HUES64 (cell line): Measurements from ENCODE around the gene NLRP1.
"Not testable (repeated sequence)": the region's sequence is repeated elsewhere in the genome, so short reads cannot be mapped to it uniquely, and the experiment has no call there.

Experiments
- H3K27ac ChIP-seq: 2 replicates; pipeline ENCODE4 v1.7.0; 2013; ENCODE audit warnings: low read depth, low read length, inconsistent platforms
- H3K27me3 ChIP-seq: 2 replicates; pipeline ENCODE4 v1.6.1; 2013; ENCODE audit warnings: mild to moderate bottlenecking, low read length; ENCODE audit not compliant: insufficient read depth
- H3K36me3 ChIP-seq: 2 replicates; pipeline ENCODE4 v1.6.1; 2013; ENCODE audit warnings: mild to moderate bottlenecking, low read length; ENCODE audit not compliant: insufficient read depth
- H3K4me1 ChIP-seq: 2 replicates; pipeline ENCODE4 v1.6.1; 2013; ENCODE audit warnings: mild to moderate bottlenecking, low read length, moderate library complexity; ENCODE audit not compliant: insufficient read depth
- H3K4me3 ChIP-seq: 2 replicates; pipeline ENCODE4 v1.5.1; 2013; ENCODE audit warnings: mild to moderate bottlenecking, low read length, moderate library complexity
- H3K9ac ChIP-seq: 2 replicates; pipeline ENCODE4 v1.6.1; 2013; ENCODE audit warnings: mild to moderate bottlenecking, low read depth, low read length
- H3K9me3 ChIP-seq: 2 replicates; pipeline ENCODE4 v1.6.1; 2013; ENCODE audit warnings: low read depth, low read length; ENCODE audit not compliant: insufficient read depth
- WGBS: fragments of 150-250, 120-280 bp; methylation state at CpG from one replicate; pipeline ENCODE4 v1.1.7; 2013; ENCODE audit warnings: missing lambda C conversion rate; 5-methylcytosine and 5-hydroxymethylcytosine counted together

Gene NLRP1

GRCh38 chr17:5585836-5586521 lies 1.7 kb upstream of the NLRP1 start:
- H3K27me3 ChIP-seq = no peaks in the 10 kb centered on the region
- 66% methylated on average over 11 of the region's 11 CpGs for WGBS
- no peak overlapping the region for H3K9ac ChIP-seq
- no peak overlapping the region for H3K4me3 ChIP-seq
- H3K9me3 ChIP-seq = no peaks in the 10 kb centered on the region
- H3K4me1 ChIP-seq = no peaks in the 10 kb centered on the region
- H3K27ac ChIP-seq = no peak overlapping the region
- no peaks in the 10 kb centered on the region for H3K36me3 ChIP-seq

- WGBS = 95% methylated on average over 11 of the region's 11 CpGs
- Histone ChIP-seq H3K4me1 (no peaks in the 10 kb centered on the region), H3K27me3 (no peaks in the 10 kb centered on the region), H3K4me3 (no peak overlapping the region), H3K9me3 (no peaks in the 10 kb centered on the region), H3K36me3 (no peaks in the 10 kb centered on the region), H3K9ac (no peak overlapping the region), H3K27ac (no peak overlapping the region)
Measured at GRCh38 chr17:5585287-5585794, 1.0 kb upstream of the NLRP1 start.

GRCh38 chr17:5583426-5584382 lies 605 bp downstream of the NLRP1 start:
- Histone ChIP-seq H3K9me3 (no peaks in the 10 kb centered on the region), H3K36me3 (no peaks in the 10 kb centered on the region), H3K27me3 (no peaks in the 10 kb centered on the region), H3K27ac (no peak overlapping the region), H3K4me1 (no peaks in the 10 kb centered on the region), H3K9ac (no peak overlapping the region), H3K4me3 (no peak overlapping the region)
- 90% methylated on average over 21 of the region's 21 CpGs for WGBS

GRCh38 chr17:5582209-5583185 lies 1.8 kb downstream of the NLRP1 start:
- Histone ChIP-seq H3K9me3 (no peaks in the 10 kb centered on the region), H3K4me3 (no peak overlapping the region), H3K9ac (no peak overlapping the region), H3K27ac (no peak overlapping the region), H3K27me3 (no peaks in the 10 kb centered on the region), H3K36me3 (no peaks in the 10 kb centered on the region), H3K4me1 (no peaks in the 10 kb centered on the region)
- 86% methylated on average over 11 of the region's 11 CpGs for WGBS

GRCh38 chr17:5581655-5582054 lies 2.7 kb downstream of the NLRP1 start:
- Histone ChIP-seq H3K9ac (no peak overlapping the region), H3K4me1 (no peaks in the 10 kb centered on the region), H3K27me3 (no peaks in the 10 kb centered on the region), H3K4me3 (no peak overlapping the region), H3K27ac (no peak overlapping the region), H3K36me3 (no peaks in the 10 kb centered on the region), H3K9me3 (no peaks in the 10 kb centered on the region)
- 87% methylated on average over 3 of the region's 3 CpGs for WGBS

GRCh38 chr17:5580969-5581368 lies 3.3 kb downstream of the NLRP1 start:
- no peaks in the 10 kb centered on the region for H3K4me1 ChIP-seq
- no peak overlapping the region for H3K4me3 ChIP-seq
- WGBS = 71% methylated on average over 3 of the region's 3 CpGs
- H3K27me3 ChIP-seq = no peaks in the 10 kb centered on the region
- H3K9me3 ChIP-seq = no peaks in the 10 kb centered on the region
- no peaks in the 10 kb centered on the region for H3K36me3 ChIP-seq
- H3K9ac ChIP-seq = no peak overlapping the region
- H3K27ac ChIP-seq = no peak overlapping the region

GRCh38 chr17:5580367-5580766 lies 3.9 kb downstream of the NLRP1 start:
- Histone ChIP-seq H3K4me1 (no peaks in the 10 kb centered on the region), H3K36me3 (no peaks in the 10 kb centered on the region), H3K9ac (no peak overlapping the region), H3K27ac (no peak overlapping the region), H3K4me3 (no peak overlapping the region), H3K27me3 (no peaks in the 10 kb centered on the region), H3K9me3 (no peaks in the 10 kb centered on the region)

GRCh38 chr17:5578768-5579167 lies 5.5 kb downstream of the NLRP1 start:
- not testable (repeated sequence) for H3K4me3 ChIP-seq, H3K9me3 ChIP-seq, H3K36me3 ChIP-seq, H3K27me3 ChIP-seq, H3K4me1 ChIP-seq, H3K27ac ChIP-seq, H3K9ac ChIP-seq
- WGBS = 84% methylated on average over 3 of the region's 4 CpGs

GRCh38 chr17:5573017-5573416 lies 11.3 kb downstream of the NLRP1 start:
- H3K27ac ChIP-seq, H3K9ac ChIP-seq, H3K27me3 ChIP-seq, H3K4me3 ChIP-seq, H3K36me3 ChIP-seq, H3K4me1 ChIP-seq: not testable (repeated sequence)
- 94% methylated on average over 7 of the region's 7 CpGs for WGBS
- H3K9me3 ChIP-seq = peaks cover 16% of the 10 kb centered on the region

GRCh38 chr17:5571281-5571680 lies 13.0 kb downstream of the NLRP1 start:
- no peak overlapping the region for H3K27ac ChIP-seq
- WGBS = 100% methylated on average over 1 of the region's 1 CpG
- H3K4me1 ChIP-seq = no peaks in the 10 kb centered on the region
- no peak overlapping the region for H3K9ac ChIP-seq
- H3K9me3 ChIP-seq = peaks cover 16% of the 10 kb centered on the region
- no peak overlapping the region for H3K4me3 ChIP-seq
- H3K27me3 ChIP-seq = no peaks in the 10 kb centered on the region
- no peaks in the 10 kb centered on the region for H3K36me3 ChIP-seq
